SK-N-SH treated with all-trans-retinoic acid at 6 μM for 48 hours (cell line): ENCODE measurements around the gene CHRNA5.

ENCODE experiments used
- ATAC-seq: fragments of 200-7000 bp; cut with Tn5 transposase; 3 replicates; pipeline ENCODE4 v1.9.1; 2020; ENCODE audit warnings: mild to moderate bottlenecking, moderate library complexity
- ARNTL ChIP-seq: fragments of 450-650 bp; formaldehyde crosslinking; IDR thresholded peaks from 2 replicates; pipeline ENCODE4 v1.5.0; 2020; ENCODE audit warnings: low read depth, mild to moderate bottlenecking, moderate library complexity, borderline replicate concordance
- BACH2 ChIP-seq: fragments of 250-450 bp; sonication (Bioruptor Pico); IDR thresholded peaks from 2 replicates; pipeline ENCODE4 v1.9.0; 2021; ENCODE audit warnings: mild to moderate bottlenecking, borderline replicate concordance
- CSDC2 ChIP-seq: fragments of 250-450 bp; sonication (Bioruptor Pico); IDR thresholded peaks from 2 replicates; pipeline ENCODE4 v1.5.0; 2020; ENCODE audit warnings: mild to moderate bottlenecking, moderate library complexity
- ESRRG ChIP-seq: fragments of 250-450 bp; sonication (Bioruptor Pico); IDR thresholded peaks from 2 replicates; pipeline ENCODE4 v1.6.1; 2021; ENCODE audit warnings: mild to moderate bottlenecking
- GLIS3 ChIP-seq: fragments of 250-450 bp; sonication (Bioruptor Pico); IDR thresholded peaks from 2 replicates; pipeline ENCODE4 v1.5.0; 2020; ENCODE audit warnings: mild to moderate bottlenecking, moderate library complexity
- PPARA ChIP-seq: fragments of 250-450 bp; sonication (Bioruptor Pico); IDR thresholded peaks from 2 replicates; pipeline ENCODE4 v1.5.0; 2020; ENCODE audit warnings: mild to moderate bottlenecking, borderline replicate concordance
- RARB ChIP-seq: fragments of 250-450 bp; sonication (Bioruptor Pico); IDR thresholded peaks from 2 replicates; pipeline ENCODE4 v1.8.0; 2021; ENCODE audit warnings: mild to moderate bottlenecking, moderate library complexity
- SNAI2 ChIP-seq: fragments of 250-450 bp; sonication (Bioruptor Pico); IDR thresholded peaks from 2 replicates; pipeline ENCODE4 v1.5.0; 2020; ENCODE audit warnings: mild to moderate bottlenecking, moderate library complexity
- TCF4 ChIP-seq: fragments of 250-450 bp; sonication (Bioruptor Pico); IDR thresholded peaks from 2 replicates; pipeline ENCODE4 v1.8.0; 2021; ENCODE audit warnings: mild to moderate bottlenecking, moderate library complexity, borderline replicate concordance
- ZC3H10 ChIP-seq: fragments of 250-450 bp; sonication (Bioruptor Pico); IDR thresholded peaks from 2 replicates; pipeline ENCODE4 v1.5.1; 2021; ENCODE audit warnings: mild to moderate bottlenecking, moderate library complexity
- ZFP3 ChIP-seq: fragments of 250-450 bp; sonication (Bioruptor Pico); IDR thresholded peaks from 2 replicates; pipeline ENCODE4 v1.5.0; 2020; ENCODE audit warnings: mild to moderate bottlenecking, moderate library complexity
- ZFP30 ChIP-seq: fragments of 450-650 bp; formaldehyde crosslinking; IDR thresholded peaks from 2 replicates; pipeline ENCODE4 v1.5.0; 2022; ENCODE audit warnings: mild to moderate bottlenecking, moderate library complexity
- ZNF565 ChIP-seq: fragments of 450-650 bp; formaldehyde crosslinking; conservative IDR thresholded peaks from 2 replicates; pipeline ENCODE4 v1.5.0; 2020; ENCODE audit warnings: low read depth, mild to moderate bottlenecking, moderate library complexity
- ZNF8 ChIP-seq: fragments of 450-650 bp; formaldehyde crosslinking; IDR thresholded peaks from 2 replicates; pipeline ENCODE4 v1.5.0; 2020; ENCODE audit warnings: mild to moderate bottlenecking, moderate library complexity
- TF ChIP-seq, protein P1 (sequence below): fragments of 250-450 bp; sonication (Bioruptor Pico); IDR thresholded peaks from 2 replicates; pipeline ENCODE4 v1.8.0; 2020; ENCODE audit warnings: mild to moderate bottlenecking, moderate library complexity, borderline replicate concordance
- TF ChIP-seq, protein P2 (sequence below): fragments of 250-450 bp; sonication (Bioruptor Pico); IDR thresholded peaks from 2 replicates; pipeline ENCODE4 v1.8.0; 2021; ENCODE audit warnings: low read depth, mild to moderate bottlenecking, moderate library complexity, borderline replicate concordance
- TF ChIP-seq, protein P3 (sequence below): fragments of 250-450 bp; sonication (Bioruptor Pico); IDR thresholded peaks from 2 replicates; pipeline ENCODE4 v1.5.0; 2020; ENCODE audit warnings: mild to moderate bottlenecking, moderate library complexity

Gene CHRNA5

DNA sequence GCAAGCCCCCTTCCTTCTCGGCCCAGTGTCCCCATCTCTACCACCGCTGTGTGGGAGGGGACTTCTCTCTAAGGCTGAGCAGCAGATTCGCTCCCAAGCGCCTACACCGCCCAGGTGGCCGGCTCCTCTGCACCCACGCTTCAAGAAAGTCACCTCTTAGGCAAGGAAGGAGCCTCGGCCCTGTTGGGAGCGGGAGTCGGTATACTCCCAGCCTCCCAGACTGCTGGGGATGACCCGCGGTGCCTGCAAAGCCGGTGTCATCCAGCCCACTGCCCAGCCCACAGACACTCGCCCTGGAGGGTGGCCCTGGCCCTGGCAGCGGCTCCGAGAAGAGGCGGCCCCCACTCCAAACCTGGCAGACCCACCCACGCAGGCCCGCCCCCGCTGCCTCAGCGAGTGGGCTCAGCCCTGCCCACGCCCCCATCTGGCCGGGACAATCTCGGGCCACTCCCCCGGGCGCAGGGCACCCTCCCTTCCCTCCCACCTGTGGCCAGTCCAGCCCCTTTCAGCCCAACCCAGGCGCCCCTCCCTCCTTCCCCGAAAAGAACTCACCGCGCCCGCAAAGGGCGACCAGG is 75.3 kb downstream of the CHRNA5 start:
- ATAC-seq = peak; percentile 18
- TF ChIP-seq TCF4 (CRISPR knock-in tag) (no peak), SNAI2 (CRISPR knock-in tag) (no peak)
- TF ChIP-seq, protein P1, sequence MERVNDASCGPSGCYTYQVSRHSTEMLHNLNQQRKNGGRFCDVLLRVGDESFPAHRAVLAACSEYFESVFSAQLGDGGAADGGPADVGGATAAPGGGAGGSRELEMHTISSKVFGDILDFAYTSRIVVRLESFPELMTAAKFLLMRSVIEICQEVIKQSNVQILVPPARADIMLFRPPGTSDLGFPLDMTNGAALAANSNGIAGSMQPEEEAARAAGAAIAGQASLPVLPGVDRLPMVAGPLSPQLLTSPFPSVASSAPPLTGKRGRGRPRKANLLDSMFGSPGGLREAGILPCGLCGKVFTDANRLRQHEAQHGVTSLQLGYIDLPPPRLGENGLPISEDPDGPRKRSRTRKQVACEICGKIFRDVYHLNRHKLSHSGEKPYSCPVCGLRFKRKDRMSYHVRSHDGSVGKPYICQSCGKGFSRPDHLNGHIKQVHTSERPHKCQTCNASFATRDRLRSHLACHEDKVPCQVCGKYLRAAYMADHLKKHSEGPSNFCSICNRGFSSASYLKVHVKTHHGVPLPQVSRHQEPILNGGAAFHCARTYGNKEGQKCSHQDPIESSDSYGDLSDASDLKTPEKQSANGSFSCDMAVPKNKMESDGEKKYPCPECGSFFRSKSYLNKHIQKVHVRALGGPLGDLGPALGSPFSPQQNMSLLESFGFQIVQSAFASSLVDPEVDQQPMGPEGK = no peak
- TF ChIP-seq, all 23 proteins: peak for 0

DNA sequence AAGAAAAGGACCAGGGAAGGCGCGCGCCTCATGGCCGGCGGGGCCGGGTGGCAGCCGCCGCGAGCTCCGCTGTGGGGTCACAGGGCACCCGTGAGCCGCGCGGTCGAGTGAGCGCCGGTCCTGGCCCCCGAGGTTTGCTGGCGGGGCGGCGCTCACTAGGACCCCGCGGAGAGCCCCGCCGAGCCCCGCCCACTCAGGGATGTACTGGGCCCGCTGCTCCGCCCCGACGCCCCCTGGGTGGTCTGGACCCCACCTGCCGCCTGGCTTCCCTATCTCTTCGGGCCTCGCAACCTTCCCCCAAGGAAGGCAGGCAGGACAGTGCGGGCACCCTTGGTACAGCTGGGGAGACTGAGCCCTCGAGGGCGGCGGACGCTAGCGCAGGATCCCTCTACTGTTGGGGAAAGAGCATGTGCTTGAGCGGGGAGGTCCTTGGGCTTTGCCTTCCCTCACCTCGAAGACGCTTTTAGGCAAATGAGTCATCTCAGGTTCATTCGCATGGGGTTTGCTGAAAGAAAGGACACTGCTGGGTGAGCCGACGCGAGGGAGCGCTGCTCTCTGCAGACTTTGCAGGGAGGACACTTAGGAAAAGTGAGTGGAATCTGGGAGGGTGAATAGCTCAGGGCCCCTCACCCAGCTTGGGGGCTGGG is 75.9 kb downstream of the CHRNA5 start, which contains the start of gene CHRNB4:
TSS of gene CHRNB4 (minus strand) at position 109 of the 647 bp plus-strand sequence. CDS start at position 32, 77 bp downstream.
- TF ChIP-seq RARB (CRISPR knock-in tag) (no peak), ZNF565 (CRISPR knock-in tag) (no peak), ZFP3 (CRISPR knock-in tag) (peak; percentile 82; the same call in 1 of the 2 replicates), BACH2 (no peak), GLIS3 (CRISPR knock-in tag) (no peak)
- ATAC-seq = peak; percentile 78

DNA sequence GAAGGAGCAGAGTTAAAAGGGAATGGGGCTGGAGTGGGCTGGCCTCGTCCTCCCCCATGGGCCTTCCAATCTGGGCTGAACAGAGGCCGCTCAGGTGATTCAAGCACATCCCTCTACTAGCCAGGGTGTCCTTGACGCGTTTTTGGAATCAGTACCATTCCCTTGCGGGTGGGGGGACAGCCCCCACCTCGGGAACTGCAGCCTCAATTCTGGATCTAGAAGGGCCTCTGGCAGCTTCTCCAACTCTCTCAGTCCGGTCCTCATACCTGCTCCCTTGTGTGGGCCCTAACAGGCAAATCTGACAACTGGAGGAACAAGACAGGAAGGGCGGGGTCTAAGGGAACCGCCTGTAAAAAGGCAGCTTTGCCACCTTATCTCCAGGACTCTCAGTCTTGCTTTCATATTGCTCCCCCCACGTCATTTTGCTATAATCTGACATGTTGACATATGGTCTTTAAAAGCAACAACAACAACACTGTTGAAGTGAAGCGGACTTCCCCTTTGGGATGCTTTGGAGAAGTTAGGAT is 76.5 kb downstream of the CHRNA5 start:
- TF ChIP-seq, protein P2, sequence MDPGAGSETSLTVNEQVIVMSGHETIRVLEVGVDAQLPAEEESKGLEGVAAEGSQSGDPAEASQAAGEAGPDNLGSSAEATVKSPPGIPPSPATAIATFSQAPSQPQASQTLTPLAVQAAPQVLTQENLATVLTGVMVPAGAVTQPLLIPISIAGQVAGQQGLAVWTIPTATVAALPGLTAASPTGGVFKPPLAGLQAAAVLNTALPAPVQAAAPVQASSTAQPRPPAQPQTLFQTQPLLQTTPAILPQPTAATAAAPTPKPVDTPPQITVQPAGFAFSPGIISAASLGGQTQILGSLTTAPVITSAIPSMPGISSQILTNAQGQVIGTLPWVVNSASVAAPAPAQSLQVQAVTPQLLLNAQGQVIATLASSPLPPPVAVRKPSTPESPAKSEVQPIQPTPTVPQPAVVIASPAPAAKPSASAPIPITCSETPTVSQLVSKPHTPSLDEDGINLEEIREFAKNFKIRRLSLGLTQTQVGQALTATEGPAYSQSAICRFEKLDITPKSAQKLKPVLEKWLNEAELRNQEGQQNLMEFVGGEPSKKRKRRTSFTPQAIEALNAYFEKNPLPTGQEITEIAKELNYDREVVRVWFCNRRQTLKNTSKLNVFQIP (CRISPR knock-in tag) = no peak
- TF ChIP-seq ESRRG (CRISPR knock-in tag) (no peak), ZC3H10 (CRISPR knock-in tag) (no peak), PPARA (CRISPR knock-in tag) (no peak), ZFP30 (CRISPR knock-in tag) (no peak), GLIS3 (CRISPR knock-in tag) (no peak), ZFP3 (CRISPR knock-in tag) (no peak), ARNTL (no peak), TCF4 (CRISPR knock-in tag) (no peak), ZNF8 (CRISPR knock-in tag) (no peak), CSDC2 (CRISPR knock-in tag) (no peak), RARB (CRISPR knock-in tag) (no peak), BACH2 (no peak)
- TF ChIP-seq, protein P1 = no peak
- ATAC-seq = no peak

DNA sequence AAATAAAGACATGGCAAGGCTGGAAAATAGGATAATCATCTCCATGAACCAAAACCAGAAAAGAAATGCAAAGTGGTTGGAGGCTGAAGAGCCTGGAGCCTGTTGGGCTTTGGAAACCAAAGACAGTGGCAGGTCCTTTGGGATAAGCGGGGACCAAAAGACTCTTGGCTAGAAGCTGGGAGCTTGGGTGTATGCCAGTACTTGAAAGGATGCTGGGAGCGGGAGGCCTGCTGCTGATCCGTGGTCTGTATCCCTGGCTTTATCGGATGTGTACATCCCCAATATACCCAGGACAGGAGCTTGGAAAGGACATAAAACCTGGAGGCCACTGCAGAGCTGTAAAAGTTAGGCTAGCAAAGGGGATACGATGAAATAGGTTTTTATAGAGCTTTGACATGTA is 77.0 kb downstream of the CHRNA5 start:
- no peak for TF ChIP-seq TCF4 (CRISPR knock-in tag)
- TF ChIP-seq, protein P3, sequence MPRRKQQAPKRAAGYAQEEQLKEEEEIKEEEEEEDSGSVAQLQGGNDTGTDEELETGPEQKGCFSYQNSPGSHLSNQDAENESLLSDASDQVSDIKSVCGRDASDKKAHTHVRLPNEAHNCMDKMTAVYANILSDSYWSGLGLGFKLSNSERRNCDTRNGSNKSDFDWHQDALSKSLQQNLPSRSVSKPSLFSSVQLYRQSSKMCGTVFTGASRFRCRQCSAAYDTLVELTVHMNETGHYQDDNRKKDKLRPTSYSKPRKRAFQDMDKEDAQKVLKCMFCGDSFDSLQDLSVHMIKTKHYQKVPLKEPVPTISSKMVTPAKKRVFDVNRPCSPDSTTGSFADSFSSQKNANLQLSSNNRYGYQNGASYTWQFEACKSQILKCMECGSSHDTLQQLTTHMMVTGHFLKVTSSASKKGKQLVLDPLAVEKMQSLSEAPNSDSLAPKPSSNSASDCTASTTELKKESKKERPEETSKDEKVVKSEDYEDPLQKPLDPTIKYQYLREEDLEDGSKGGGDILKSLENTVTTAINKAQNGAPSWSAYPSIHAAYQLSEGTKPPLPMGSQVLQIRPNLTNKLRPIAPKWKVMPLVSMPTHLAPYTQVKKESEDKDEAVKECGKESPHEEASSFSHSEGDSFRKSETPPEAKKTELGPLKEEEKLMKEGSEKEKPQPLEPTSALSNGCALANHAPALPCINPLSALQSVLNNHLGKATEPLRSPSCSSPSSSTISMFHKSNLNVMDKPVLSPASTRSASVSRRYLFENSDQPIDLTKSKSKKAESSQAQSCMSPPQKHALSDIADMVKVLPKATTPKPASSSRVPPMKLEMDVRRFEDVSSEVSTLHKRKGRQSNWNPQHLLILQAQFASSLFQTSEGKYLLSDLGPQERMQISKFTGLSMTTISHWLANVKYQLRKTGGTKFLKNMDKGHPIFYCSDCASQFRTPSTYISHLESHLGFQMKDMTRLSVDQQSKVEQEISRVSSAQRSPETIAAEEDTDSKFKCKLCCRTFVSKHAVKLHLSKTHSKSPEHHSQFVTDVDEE (CRISPR knock-in tag) = 0 out of 2 replicates have a peak, but pooled peaks have one; percentile 24
- TF ChIP-seq, all 23 proteins: peak for 1
- no peak for ATAC-seq
